ENCODE data around the gene SYT13.

Gene SYT13, protein sequence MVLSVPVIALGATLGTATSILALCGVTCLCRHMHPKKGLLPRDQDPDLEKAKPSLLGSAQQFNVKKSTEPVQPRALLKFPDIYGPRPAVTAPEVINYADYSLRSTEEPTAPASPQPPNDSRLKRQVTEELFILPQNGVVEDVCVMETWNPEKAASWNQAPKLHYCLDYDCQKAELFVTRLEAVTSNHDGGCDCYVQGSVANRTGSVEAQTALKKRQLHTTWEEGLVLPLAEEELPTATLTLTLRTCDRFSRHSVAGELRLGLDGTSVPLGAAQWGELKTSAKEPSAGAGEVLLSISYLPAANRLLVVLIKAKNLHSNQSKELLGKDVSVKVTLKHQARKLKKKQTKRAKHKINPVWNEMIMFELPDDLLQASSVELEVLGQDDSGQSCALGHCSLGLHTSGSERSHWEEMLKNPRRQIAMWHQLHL

DNA sequence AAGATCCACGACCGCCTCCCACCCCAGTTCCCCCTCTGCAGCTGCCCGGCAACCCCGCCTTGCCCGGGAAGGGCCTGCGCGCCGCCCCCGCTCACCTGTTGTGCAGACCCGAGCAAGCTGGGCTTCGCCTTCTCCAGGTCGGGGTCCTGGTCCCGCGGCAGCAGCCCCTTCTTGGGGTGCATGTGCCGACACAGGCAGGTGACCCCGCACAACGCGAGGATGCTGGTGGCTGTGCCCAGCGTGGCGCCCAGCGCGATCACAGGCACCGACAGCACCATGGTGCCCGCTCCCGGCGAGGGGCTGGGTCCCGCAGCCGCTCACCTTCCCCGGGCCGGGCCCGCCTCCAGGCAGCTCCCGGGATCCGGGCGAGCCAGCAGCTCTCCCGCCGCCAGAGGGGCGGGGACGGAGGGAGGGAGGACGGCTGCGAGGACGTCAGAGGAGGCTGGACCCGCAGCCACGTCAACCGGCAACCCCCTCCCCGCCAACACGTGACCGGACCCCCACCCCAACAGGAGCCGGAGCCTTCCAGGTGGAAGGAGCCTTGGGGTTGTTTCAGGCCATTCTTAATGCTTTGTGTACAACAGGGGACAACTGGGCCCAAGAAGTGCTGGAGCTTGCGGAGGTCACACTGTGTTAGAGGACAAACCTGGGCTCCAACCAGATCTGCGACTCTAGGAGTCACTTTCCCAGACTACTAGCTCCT is at the start of gene SYT13:
Gene SYT13, minus strand, starts transcription at position 412 of the 703 bp plus-strand sequence. Its CDS starts 134 bp downstream, at position 278.
- no peaks in the 10 kb centered on the region for H3K36me3 ChIP-seq
- H3K27ac ChIP-seq = peak within 1 kb of the TSS; percentile 40; the same call in 1 of the 2 replicates
- TF ChIP-seq, protein P1, sequence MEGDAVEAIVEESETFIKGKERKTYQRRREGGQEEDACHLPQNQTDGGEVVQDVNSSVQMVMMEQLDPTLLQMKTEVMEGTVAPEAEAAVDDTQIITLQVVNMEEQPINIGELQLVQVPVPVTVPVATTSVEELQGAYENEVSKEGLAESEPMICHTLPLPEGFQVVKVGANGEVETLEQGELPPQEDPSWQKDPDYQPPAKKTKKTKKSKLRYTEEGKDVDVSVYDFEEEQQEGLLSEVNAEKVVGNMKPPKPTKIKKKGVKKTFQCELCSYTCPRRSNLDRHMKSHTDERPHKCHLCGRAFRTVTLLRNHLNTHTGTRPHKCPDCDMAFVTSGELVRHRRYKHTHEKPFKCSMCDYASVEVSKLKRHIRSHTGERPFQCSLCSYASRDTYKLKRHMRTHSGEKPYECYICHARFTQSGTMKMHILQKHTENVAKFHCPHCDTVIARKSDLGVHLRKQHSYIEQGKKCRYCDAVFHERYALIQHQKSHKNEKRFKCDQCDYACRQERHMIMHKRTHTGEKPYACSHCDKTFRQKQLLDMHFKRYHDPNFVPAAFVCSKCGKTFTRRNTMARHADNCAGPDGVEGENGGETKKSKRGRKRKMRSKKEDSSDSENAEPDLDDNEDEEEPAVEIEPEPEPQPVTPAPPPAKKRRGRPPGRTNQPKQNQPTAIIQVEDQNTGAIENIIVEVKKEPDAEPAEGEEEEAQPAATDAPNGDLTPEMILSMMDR (IDR thresholded peaks at IDR 0.05; ENCODE audit: low read depth, low read length) = no peak
- no peaks in the 10 kb centered on the region for H3K27me3 ChIP-seq (ENCODE audit: insufficient read depth, low read depth, severe bottlenecking)
- peak; percentile 91 for DNase-seq
- peak within 1 kb of the TSS; percentile 78 for H3K4me3 ChIP-seq (ENCODE audit: low read depth, low read length)
- H3K9me3 ChIP-seq (ENCODE audit: severe bottlenecking) = peaks cover 5% of the 10 kb centered on the region

DNA sequence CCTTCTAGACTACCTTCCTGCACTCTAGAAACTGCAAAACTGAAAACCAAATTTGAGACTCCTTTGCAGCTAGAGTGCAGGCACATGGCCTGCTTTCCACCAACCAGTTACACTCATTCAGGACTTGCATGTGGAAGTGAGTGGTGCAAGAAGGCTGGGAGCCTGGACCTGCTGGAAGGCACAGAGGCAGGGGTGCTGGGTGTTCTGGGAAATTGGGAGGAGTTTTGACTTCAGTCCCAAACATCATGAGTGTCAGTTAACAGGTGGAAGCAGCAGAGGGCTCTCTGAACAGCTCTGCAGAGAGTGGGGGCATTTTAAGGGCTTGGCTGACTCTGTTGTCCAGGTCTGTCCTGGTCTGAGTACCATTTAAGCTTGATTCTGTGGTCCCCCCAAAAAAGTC is 49.3 kb upstream of the SYT13 start:
- Histone ChIP-seq H3K27ac (no peak overlapping the region), H3K9me3 (ENCODE audit: severe bottlenecking) (no peaks in the 10 kb centered on the region), H3K36me3 (no peaks in the 10 kb centered on the region), H3K4me3 (ENCODE audit: low read depth, low read length) (no peak overlapping the region), H3K27me3 (ENCODE audit: insufficient read depth, low read depth, severe bottlenecking) (no peaks in the 10 kb centered on the region)
- no peak for DNase-seq
- TF ChIP-seq, protein P1 (IDR thresholded peaks at IDR 0.05; ENCODE audit: low read depth, low read length) = no peak

DNA sequence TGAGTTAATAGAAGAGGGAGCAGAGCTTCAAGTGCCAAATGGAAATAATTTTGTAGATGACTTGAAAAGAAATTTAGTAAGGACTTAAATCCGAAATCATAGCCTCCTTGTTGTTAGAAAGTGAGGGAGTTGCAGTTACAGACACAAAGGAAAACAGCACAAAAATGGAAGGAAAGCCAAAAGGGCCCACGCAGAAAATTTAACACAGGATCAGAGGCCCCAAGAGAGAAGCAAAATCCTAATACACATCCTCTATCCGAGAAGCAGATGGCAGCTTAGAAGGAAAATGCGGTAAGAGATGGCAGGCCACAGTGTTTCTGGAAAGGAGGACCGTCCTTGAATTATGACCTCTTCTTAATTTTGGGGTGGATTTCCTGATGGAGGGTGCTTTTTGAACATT is 48.7 kb upstream of the SYT13 start:
- Histone ChIP-seq H3K27ac (no peak overlapping the region), H3K36me3 (no peaks in the 10 kb centered on the region), H3K4me3 (ENCODE audit: low read depth, low read length) (no peak overlapping the region), H3K9me3 (ENCODE audit: severe bottlenecking) (no peaks in the 10 kb centered on the region), H3K27me3 (ENCODE audit: insufficient read depth, low read depth, severe bottlenecking) (no peaks in the 10 kb centered on the region)
- TF ChIP-seq, protein P1 (IDR thresholded peaks at IDR 0.05; ENCODE audit: low read depth, low read length) = no peak
- no peak for DNase-seq

DNA sequence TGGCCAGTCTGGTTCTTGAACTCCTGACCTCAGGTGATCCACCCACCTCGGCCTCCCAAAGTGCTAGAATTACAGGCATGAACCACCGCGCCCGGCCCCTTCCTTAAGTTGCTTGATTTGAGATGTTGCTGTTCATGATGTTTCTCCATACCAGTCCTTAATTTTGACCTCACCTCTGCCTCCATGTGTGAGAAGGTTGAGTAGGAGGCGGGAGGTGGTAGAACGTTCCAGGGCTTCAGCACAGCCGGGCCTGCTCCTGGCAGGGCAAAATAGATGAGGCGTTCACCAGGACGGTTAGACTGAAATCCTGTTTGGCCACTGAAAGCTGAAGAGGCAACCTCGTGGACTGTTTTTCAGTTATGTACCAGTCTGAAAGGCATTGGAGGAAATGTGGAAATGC is 48.3 kb upstream of the SYT13 start:
- H3K27ac ChIP-seq = no peak overlapping the region
- no peaks in the 10 kb centered on the region for H3K36me3 ChIP-seq
- no peak overlapping the region for H3K4me3 ChIP-seq (ENCODE audit: low read depth, low read length)
- no peaks in the 10 kb centered on the region for H3K9me3 ChIP-seq (ENCODE audit: severe bottlenecking)
- DNase-seq = no peak
- TF ChIP-seq, protein P1 (IDR thresholded peaks at IDR 0.05; ENCODE audit: low read depth, low read length) = no peak
- no peaks in the 10 kb centered on the region for H3K27me3 ChIP-seq (ENCODE audit: insufficient read depth, low read depth, severe bottlenecking)

DNA sequence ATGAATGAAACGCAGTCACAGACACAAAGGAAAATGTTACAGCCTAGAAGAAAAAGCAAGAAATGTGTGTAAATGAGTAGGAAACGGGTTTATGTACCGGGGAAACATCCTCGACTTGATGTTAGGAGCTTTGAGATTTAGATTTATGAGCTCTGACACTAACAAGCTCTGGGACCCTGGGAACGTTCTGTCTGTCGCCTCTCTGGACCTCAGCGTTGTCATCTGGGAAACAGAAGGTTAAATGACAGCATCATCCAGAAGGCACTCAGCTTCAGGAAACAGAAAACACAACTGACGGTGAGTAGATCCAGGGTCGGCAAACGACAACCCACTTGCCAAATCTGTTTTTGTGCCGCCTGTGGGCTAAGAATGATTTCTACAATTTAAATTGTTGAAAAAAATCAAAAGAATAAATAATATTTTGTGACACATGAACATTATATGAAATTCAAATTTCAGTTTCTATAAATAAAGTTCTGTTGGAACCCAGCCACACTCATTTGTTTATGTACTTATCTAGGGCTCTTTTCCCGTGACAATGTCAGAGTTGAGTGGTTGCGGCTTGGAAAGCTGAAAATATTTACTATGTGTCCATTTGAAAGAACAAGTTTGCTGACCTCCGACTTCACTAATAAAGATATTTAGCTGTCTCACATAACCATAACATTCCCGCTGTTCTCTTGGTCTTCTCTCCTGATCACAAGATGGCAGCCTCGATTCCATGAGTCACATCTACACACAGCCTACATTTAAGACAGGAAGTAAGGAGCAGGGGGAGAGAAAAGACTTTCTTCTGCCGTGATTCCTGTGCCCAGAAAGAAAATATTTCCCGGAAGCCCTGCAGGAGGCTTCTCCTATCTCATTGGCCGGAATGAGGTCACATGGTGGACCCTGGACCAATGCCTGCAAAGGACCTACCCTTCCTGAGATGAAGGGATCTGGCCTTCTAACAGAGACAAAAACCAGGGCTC is 47.1 kb upstream of the SYT13 start:
- TF ChIP-seq, protein P1 (IDR thresholded peaks at IDR 0.05; ENCODE audit: low read depth, low read length) = no peak
- no peaks in the 10 kb centered on the region for H3K27me3 ChIP-seq (ENCODE audit: insufficient read depth, low read depth, severe bottlenecking)
- no peaks in the 10 kb centered on the region for H3K9me3 ChIP-seq (ENCODE audit: severe bottlenecking)
- no peak overlapping the region for H3K27ac ChIP-seq
- H3K36me3 ChIP-seq = no peaks in the 10 kb centered on the region
- peak; percentile 14 for DNase-seq
- no peak overlapping the region for H3K4me3 ChIP-seq (ENCODE audit: low read depth, low read length)

Measured in WERI-Rb-1 (cell line).